Hematopoietic multipotent progenitor cell treated with erythropoietin and hydrocortisone succinate and interleukin-3 and kit ligand, for 8 days (in vitro differentiated cells): ENCODE measurements around the gene GDI2.
"Not testable (repeated sequence)": the region's sequence is repeated elsewhere in the genome, so short reads cannot be mapped to it uniquely, and the experiment has no call there.

Source experiments
- DNase-seq: peaks from one replicate; pipeline ENCODE4 v3.0.0-alpha.2; 2015

GDI2 gene

DNA sequence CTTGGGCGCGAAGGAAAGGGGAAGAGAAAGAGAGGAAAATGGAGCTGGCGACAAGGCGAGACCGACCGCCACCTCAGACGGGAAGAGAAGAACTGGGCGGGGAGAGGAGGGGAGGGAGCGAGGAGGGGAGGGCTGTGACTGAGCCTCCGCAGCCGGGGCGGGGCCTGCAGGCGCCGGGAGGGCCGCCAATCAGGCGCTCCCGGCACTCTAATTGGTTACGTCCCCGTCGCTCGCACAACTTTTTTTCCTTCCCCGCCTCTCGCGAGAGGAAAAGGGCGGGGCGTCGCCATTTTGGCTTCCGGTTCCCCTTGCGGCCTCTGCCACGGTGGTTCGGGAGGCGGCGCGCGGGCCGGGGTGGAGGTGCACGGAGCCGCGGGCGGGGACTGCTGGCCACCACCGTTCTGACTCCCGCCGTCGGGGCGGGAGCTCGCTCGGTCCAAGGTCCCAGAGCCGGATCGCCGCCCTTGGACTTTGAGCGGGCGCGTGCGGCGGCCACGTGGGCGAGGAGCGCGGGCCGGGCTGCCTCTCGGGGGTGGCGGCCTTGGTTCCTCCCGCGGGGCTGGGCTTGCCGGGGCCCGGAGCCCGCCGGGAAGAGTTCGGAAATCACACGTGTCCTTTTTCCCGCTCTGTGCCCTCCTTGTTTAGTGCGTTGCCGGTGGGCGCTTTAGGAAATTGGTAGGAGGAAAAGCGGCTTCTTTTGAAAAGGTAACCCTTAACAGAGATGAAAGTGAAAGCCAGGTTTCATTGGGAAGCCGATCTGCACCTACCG is at the start of gene GDI2:
GDI2 (minus strand) TSS at position 94 of the 769 bp plus-strand sequence. CDS start 176 bp downstream, outside the sequence.
- peak; percentile 97 for DNase-seq

DNA sequence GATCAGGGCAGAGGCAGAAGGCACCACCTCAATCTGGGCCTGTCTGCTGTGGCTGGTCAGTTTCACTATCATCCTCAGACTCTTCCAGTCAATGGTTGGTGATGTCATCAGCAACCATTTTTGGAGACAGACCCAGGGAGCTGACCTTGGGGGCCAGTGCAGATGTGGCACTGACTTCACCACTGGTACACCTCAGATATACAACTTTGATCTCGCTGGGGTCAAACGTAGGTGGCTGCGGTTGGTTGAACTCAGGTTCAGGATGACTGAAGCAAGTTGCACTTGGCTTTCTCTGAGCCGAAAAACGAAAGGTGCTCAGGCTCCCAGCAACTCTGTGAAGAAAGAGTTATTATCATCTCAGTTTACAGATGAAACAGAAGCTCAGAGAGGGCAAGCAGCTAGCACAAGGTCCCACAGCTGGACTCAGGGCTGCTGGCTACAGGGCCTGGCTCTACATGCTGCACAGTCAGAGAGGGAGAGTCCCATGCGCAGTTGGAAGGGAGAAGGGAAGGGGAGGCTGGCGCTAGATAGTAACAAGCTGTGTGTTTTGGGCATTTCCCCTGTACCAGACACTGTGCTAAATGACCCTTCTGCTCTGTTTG is 49.2 kb upstream of the GDI2 start:
- DNase-seq, result no peak

DNA sequence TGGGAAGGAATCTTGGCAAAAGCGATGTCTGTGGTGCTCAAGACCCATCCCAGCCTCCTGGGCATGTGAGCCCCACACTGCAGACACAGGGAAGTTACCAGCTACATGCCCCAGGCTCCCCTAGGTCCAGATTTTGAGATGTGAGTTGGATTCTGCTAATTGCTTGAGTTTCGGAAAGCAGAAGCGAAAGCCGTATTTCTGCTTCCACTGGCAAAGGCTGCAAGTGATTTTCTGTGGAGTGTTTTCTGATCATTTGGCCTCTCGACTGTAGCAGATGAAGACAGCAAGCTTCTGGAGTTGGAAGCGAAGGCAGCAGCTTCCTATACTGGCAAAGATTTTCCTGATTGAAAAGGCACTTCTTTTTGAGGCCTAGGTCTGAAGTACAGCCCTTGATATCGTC is 46.8 kb upstream of the GDI2 start:
- DNase-seq, result no peak

DNA sequence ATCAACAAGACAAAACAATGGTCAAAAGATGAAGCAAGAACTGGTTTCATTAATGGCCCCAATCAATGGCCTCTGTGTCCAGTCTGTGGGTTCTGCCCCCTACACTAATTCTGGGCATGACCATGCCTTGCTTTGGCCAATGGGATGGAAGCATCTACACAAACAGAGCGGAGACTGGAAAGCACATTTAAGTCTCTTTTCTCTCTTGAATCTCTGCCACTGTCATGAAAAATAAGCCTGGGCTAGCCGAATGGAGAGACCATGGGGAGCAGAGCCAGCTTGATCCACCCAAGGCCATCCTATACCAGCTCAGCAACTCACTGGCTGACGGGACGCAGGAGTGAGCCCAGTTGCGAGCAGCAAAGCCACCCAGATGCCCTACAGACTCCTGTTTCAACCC is 45.6 kb upstream of the GDI2 start:
- no peak for DNase-seq

DNA sequence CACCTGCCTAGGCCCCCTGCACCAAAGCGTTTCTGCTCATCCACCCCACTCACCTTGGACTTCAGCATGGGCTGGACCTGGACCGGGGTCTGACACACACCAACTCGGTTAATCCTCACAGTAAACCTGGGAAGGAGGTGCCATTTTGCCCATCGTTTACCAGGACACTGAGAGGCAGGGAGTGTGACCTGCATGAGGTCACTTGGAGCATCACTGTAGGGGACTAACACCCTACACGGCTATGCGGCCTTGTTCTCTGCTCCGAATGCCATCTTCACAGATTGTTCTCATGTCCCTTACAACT is 43.4 kb upstream of the GDI2 start:
- no peak for DNase-seq

DNA sequence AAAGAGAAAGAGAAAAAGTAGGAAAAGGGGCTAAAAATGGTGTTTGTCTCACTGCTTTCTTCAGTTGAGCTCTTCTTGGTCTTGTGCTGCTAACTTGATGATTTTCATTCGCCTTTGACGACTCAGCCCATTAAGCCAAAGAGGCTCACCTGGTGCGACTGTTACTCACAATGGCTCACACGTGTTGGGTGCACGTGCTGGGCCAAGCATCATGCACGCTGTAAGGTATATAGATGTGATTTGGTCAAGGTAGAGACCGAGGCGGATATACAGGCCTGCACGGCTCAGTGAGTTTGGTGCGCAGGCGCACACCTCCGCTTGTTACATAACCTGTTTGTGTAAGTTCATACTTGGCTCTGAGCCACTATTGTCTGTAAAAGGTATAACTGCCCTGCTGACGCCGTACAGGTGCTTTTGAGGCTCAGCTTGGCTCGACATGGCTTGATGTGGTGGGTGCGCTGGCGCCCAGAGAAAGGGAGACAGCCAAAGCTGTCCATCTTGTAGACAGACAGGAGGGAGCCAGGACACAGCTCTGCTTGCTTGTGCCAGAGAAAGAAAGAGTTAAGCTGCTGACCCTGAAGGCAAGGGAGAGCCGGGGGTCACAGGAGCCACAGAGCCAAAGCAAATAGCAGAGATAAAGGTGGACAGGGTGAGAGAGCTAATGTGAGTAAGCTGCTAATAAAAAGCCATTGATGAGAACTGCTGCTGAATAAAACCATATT is 42.9 kb upstream of the GDI2 start:
- no peak for DNase-seq

DNA sequence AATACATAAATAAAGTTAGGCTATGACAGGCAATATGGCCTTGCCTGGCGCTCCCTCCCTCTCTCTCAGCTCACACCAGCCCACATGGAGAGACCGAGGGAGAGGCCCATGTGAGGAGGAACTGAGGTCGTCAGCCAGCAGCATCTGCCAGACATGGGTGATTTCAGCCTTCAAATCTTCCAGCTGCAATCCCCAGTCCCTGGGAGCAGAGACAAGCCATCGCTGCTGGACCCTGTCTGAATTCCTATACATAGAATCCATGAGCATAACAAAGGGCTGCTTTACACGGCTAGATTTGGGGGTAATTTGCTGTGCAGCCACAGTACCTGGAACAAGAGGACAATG is 40.9 kb upstream of the GDI2 start:
- DNase-seq, result no peak

DNA sequence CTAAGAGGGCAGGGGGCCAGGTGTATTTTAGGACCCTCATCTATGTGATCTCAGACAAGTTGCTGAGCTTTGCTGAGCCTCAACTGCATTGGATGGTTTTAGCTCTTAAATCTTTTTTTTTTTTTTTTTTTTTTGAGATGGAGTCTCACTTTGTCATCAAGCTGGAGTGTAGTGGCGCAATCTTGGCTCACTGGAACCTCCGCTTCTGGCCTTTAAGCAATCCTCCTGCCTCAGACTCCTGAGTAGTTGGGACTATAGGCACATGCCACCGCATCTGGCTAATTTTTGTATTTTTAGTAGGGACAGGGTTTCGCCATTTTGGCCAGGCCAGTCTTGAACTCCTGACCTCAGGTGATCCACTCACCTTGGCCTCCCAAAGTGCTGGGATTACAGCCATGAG is 33.4 kb upstream of the GDI2 start:
- DNase-seq, result not testable (repeated sequence)

DNA sequence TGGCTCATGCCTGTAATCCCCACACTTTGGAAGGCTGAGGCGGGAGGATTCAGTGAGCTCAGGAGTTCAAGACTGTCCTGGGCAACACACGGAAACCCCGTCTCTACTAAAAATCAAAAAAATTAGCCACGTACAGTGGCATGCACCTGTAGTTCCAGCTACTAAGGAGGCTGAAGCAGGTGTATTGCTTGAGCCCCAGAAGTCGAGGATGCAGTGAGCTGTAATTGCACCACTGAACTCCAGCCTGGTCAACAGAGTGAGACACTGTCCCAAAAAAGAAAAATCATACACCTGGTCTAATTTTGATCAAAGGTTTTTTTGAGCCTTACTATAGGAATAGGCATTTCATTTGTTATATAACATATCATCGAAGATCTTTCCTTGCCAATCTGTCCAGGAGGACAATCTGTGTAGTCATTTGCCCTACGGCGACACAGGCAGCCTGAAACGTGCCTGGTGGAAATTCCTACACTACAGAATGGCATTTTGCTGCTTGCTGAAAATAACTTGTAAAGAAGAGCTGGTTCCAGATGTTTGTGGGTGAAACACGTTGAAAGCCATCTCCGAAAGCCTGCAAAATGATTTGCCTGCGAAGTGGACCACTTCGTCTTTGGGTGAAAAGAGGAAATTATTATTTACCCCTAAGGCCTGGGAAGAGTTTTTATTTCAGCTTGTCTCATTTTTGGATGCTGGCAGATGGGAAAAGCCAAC is 31.3 kb upstream of the GDI2 start:
- no peak for DNase-seq

DNA sequence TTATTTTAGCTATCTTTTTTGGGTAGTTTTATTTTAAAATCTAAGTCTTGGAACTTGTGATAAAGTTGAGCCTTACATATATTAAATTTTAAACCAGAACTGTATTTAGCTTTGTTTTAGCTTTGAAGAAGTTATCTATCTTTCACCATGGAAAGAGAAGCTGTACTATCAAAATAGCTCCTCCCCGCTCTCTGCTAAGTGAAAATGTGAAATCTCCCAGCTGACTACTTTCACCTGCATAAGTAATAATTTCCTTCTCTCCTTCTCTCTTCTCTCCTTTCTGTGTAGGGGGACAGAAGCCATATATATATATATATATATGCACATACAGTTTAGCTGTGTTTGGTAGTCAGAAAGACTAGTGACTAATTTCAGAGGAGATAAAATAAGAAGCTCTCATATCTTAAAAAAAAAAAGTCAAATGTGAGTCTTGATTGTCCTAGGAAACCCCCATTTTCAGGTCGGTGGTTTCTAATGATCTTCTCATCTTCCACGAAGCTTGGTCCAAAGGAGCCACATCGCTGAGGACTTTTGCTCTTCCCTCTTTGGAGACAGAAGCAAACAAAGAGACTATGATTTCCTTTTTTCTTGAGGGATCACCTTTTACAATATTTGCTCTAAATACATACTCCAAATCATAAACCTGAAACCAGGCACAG is 30.6 kb upstream of the GDI2 start:
- DNase-seq, result no peak

DNA sequence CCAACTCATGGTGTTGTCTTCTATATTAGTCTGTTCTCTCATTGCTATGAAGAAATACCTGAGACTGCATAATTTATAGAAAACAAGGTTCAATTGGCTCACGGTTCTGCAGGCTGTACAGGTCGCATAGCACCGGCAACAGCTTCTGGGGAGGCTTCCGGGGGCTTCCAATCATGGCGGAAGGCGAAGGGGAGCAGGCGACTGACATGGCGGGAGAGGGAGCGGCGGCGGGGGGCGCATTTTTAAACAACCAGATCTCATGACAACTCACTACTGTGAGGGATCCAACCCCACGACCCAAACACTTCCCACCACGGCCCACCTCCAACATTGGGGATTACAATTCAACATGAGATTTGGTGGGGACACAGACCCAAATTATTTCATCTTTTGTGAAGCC is 28.7 kb upstream of the GDI2 start:
- no peak for DNase-seq

DNA sequence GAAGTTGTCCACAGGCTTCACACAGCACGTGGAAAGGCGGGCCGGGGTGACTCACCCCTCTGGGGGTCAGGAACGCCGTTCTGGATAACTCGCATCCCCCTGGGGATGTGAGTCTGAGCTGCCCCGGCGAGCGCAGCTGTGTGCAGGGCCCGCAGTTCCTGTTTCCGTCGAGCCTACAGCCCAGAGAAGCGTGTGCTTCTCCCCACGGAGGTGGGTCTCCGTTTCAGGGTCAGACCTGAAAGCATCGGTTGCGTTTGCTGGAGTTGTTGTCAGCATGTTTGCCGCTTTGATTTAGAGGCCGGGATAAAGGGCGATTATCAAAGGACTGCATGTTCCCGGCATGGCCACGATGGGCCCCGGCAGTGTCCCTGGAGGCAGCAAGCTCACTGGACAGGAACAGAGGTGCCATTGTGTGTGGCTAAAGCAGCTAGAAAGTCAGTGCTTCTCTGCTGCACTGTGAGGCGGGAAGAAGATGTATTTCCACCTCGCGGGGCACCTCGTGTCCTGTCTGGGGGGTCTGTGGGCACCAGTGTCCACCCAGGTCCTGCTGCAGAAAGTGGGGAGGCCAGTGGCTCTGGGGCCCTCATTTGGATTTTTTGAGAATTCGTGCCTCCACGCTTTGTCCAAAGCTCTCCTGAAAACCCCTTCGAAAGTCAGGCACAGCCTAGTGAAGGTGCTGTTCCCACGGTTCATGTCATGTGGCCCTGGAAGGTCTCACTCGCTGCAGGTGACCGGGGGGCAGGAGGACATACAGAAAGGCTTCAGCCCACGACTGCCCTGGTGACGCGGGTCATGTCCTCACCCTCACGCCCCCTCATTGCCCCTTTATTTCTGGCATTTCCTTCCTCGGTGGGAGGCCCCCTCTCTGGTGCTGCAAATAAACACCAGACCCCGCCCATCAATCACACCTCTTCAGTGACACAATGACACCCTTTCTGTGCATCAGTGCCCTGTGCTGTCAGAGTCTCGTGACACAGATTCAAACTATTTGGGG is 27.4 kb upstream of the GDI2 start:
- DNase-seq, result no peak

DNA sequence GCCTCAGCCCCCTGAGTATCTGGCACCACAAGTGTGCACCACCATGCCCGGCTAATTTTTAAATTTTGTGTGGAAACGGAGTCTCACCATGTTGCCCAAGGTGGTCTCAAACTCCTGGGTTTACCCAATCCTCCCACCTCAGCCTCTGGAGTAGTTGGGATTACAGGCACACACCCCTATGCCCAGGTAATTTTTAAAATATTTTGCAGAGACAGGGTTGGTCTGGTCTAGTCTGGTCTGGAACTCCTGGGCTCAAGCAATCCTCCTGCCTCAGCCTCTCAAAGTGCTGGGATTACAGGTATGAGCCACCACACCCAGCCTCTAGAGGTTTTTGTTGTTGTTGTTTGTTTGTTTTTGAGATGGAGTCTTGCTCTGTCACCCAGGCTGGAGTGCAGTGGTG is 22.9 kb upstream of the GDI2 start:
- DNase-seq, result not testable (repeated sequence)

DNA sequence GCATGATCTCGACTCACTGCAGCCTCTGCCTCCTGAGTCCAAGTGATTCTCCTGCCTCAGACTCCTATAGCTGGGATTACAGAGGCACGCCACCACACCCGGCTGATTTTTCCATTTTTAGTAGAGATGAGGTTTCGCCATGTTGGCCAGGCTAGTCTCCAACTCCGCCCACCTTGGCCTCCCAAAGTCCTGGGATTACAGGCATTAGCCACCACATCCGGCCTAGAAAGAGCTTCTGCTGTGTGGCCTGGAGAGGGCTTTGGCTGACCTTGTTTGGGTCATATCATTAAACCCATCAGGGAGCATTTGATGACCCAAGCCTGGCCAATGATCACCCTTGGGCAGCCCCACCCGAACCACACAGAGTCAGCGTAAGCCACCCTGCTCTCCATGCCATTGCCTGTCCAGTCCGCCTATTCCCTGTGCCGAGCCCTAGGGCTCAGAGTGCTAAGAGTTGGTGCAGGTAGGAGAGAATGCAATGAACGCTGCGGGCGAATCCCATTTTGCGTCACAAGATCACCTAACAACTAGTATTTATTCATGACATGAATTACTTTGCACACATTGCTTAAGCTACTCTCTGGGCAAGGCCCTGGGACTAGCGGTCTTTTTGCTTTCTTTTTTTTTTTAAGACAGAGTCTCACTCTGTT is 22.3 kb upstream of the GDI2 start:
- DNase-seq, result no peak

DNA sequence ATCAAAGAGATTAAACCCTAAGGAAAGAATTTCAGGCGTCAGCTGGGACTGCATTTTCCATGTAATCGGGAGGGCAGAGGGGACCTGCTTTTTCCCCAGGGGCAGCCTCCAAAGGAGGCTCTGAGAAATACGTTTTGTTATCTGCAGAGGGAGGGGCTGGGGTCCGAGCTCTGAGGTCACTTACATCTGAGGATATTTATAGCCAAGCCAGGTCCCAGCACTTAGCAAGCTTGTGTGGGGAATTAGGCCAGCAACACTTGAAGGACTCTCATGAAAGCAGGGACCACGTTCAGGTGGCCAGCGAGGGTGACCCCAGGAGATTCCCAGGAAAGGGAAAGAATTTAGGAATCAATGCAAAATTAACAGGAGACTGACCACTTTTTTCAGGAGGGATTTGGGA is 20.6 kb upstream of the GDI2 start:
- DNase-seq, result no peak

DNA sequence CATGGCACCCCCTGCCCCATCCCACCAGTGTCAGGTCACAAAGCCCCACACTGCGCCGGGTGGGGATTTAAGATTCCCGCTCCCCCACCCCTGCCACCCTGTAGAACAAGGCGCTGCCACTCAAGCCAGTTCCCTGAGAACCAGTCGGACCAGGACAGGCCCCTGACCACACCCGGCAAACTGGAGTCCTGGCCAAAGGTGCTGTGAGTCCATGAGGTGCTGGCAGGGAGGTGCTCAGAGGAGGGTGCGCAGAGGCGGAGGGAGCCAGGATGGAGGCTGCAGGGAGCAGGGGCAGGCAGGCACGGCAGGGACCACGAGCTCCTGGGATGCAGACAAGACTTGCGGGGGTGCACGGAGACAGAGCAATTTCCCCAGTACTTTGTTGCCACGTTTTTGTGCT is 19.7 kb upstream of the GDI2 start:
- no peak for DNase-seq

DNA sequence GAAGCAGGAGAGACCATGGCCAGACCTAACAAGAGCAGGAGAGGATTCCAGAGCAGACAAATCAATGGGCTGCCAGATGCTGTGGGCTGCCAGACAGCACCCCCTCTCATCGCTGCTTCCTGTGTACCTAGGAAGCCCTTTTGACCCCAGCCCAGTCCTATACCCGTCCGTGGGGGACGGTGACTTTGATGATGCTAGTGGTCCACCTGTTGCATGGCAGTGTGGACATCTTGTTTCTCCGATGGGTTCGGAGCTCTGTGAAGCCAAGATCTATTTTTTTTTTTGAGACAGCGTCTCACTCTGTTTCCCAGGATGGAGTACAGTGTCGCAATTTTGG is 18.2 kb upstream of the GDI2 start:
- no peak for DNase-seq

DNA sequence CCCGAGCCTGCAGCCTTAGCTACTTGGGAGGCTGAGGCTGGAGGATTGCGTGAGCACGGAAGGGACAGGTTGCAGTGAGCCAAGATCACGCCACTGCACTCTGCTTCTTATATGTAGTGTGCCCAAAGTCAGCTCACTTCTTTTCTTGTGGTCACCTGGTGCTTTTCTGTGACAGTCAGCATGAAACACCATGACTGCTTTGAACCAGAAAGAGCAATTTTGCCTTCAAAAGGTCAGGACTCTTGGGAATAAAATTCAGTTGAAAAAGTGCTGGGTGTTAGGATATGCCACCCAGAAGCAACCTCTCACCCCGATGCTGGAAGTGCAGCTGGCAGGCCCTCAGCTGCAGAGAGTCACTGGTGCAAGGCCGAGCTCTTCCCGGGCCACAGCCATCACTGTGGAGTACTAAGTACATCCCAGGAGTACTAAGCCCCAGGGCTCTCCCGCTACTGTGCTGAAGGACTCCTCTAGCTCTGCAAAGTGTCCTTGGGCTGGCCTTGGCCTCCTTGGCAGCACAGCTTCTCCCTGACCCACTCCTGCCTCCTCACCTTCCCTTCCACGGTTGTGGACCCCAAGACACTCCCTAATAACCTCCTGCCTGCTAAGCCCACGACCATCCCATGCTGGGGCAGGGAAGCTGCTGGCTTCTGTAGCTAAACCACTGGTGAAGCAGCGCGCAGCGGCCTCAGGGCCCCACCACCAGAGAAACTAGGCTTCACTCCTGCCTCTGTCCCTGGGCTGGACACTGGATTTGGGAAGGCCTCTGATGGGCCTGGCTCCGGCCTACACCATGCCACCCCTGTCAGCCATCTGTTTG is 17.6 kb upstream of the GDI2 start:
- no peak for DNase-seq

DNA sequence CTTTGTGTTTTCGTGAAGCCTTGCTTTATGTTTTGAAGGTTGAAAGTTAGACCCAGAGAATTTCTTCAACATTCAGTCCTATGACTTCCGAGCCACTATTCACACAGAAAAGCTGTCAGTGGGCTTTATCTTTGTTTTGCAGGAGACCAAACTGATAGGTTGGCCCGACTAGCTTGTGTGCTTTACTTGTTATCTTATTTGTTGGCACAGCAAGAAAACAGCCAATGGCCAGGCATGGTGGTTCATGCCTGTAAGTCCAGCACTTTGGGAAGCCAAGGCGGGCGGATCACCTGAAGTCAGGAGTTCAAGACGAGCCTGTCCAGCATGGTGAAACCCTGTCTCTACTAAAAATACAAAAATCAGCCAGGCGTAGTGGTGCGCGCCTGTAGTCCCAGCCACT is 16.0 kb upstream of the GDI2 start:
- peak; percentile 94 for DNase-seq

DNA sequence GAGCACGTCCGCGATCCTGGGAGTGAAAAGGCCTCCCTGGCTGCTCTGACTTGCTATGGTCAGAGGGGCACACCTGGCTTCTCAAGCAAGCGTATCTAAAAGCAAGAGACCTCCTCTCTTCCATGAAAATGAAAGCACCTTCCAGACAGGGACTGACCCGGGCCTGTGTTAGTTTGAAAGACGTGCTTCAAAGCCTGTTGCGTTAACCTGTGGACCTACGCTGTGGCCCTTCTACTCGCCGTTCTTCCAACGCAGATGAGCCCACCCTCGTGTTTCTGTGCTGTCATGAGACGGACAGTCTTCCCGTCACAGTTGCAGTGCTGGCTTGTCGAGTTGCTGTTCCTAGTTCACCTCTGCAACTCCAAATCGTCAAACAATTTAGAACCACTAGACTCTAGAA is 15.5 kb upstream of the GDI2 start:
- no peak for DNase-seq

DNA sequence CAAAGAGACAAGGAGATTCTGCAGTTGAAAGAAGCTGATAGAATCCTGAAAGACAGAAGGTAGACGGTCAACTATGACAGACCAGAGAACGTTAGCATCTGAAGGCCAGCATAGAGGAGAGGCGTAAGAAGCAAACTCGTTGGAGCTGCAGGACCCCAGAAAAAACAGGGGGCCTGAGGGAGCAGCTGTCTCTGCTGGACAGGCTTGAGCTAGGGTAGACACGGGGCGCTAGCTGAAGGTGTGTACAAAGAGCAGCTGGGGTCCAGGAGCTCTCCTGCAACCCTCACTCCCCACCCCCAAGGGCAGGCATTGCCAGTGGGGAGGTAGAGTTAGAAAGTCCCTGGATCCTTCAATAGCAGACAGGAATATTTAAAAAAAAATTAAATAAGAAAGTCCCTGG is 14.6 kb upstream of the GDI2 start:
- DNase-seq, result no peak
